ENCODE data around the gene PFN2.
A peak's percentile ranks its signal among the peaks of the same experiment; 100 is the strongest.
"Not testable (repeated sequence)": the region's sequence is repeated elsewhere in the genome, so short reads cannot be mapped to it uniquely, and the experiment has no call there.

The PFN2 gene

GRCh38 chr3:149967086-149967685 is 3.5 kb downstream of the PFN2 start:
- FAIRE-seq = peak; percentile 45

- no peak for FAIRE-seq
These were observed 5.4 kb downstream of the PFN2 start for GRCh38 chr3:149965278-149965677.

GRCh38 chr3:149964291-149964690 is 6.4 kb downstream of the PFN2 start:
- FAIRE-seq = no peak

- FAIRE-seq = no peak
These were observed 7.2 kb downstream of the PFN2 start for GRCh38 chr3:149963485-149963884.

- FAIRE-seq = no peak
These were observed 11.3 kb downstream of the PFN2 start for GRCh38 chr3:149959443-149959842.

- FAIRE-seq = peak; percentile 33
These were observed 12.4 kb downstream of the PFN2 start for GRCh38 chr3:149958171-149958796.

- no peak for FAIRE-seq
These were observed 13.2 kb downstream of the PFN2 start for GRCh38 chr3:149957361-149958125.

- FAIRE-seq = no peak
These were observed 15.2 kb downstream of the PFN2 start for GRCh38 chr3:149955449-149955848.

- FAIRE-seq = no peak
These were observed 15.9 kb downstream of the PFN2 start for GRCh38 chr3:149954812-149955211.

- no peak for FAIRE-seq
These were observed 21.5 kb downstream of the PFN2 start for GRCh38 chr3:149949181-149949580.

GRCh38 chr3:149947231-149947630 is 23.5 kb downstream of the PFN2 start:
- FAIRE-seq = no peak

- FAIRE-seq = not testable (repeated sequence)
These were observed 26.7 kb downstream of the PFN2 start for GRCh38 chr3:149943966-149944365.

GRCh38 chr3:149942409-149942808 is 28.3 kb downstream of the PFN2 start:
- FAIRE-seq = no peak

- FAIRE-seq = no peak
These were observed 28.7 kb downstream of the PFN2 start for GRCh38 chr3:149941946-149942345.

GRCh38 chr3:149941186-149941585 is 29.5 kb downstream of the PFN2 start:
- FAIRE-seq = no peak

- not testable (repeated sequence) for FAIRE-seq
These were observed 32.2 kb downstream of the PFN2 start for GRCh38 chr3:149938392-149939055.

- FAIRE-seq = no peak
These were observed 33.9 kb downstream of the PFN2 start for GRCh38 chr3:149936812-149937230.

GRCh38 chr3:149934524-149934923 is 36.2 kb downstream of the PFN2 start:
- no peak for FAIRE-seq

- FAIRE-seq = no peak
These were observed 36.8 kb downstream of the PFN2 start for GRCh38 chr3:149933858-149934257.

GRCh38 chr3:149933008-149933407 is 37.7 kb downstream of the PFN2 start:
- FAIRE-seq = no peak

- no peak for FAIRE-seq
These were observed 50.6 kb downstream of the PFN2 start for GRCh38 chr3:149920119-149920518.

- FAIRE-seq = no peak
These were observed 51.2 kb downstream of the PFN2 start for GRCh38 chr3:149919509-149919908.

GRCh38 chr3:149917124-149917667 is 53.5 kb downstream of the PFN2 start:
- FAIRE-seq = no peak
